ENCODE results near the gene PAPPA2. TPM values are rescaled to one million over a fixed set of nuclear protein-coding genes. Genes with fewer than 3 reads are reported as not detected.

PAPPA2 gene
- total RNA-seq, 1 donor from 2014 or later: 1.6 TPM

DNA sequence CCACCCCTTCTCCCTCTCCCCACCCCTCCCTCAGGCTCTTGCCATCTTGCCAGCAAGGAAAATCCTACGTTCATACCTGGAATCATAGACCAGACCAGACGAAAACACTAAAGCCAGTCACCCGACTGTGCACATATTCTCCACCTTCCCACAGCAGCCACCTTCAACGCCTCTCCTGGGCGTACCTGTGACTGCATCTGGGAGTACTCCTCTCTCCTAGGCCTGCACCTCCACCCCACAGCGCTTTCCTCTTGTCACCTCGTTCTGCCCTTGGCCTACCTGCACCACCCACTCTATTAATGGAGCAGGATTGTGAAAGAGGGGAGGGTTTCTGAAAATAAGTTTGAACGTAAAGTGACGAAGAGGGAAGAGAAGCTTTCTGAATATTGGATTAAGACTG lies 17.8 kb downstream of the PAPPA2 start:
- ATAC-seq (no peak), DNase-seq (ENCODE audit: low spot score) (no peak)
- intact Hi-C loops (cut with DNase I): no loop called here

DNA sequence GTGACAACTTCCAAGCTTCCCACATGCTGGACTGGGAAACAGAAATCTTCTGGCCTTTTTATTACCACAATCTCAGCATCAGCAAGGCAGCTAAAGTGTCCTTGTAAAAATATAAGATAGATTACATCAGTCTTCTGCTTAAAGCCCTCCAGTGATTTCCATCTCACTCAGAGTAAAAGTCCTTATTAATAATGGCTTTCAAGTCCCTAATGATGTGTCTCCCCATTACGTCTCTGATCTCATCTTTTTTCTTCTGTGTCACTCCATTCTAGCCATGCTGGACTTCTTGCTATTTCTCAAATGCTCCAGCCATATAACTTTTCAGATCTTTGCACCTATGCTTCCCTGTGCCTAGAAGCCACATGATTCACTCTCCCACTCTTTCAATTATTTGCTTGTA lies 22.1 kb downstream of the PAPPA2 start:
- no peak for ATAC-seq
- no peak for DNase-seq (ENCODE audit: low spot score)
- intact Hi-C loops (cut with DNase I): no loop called here

DNA sequence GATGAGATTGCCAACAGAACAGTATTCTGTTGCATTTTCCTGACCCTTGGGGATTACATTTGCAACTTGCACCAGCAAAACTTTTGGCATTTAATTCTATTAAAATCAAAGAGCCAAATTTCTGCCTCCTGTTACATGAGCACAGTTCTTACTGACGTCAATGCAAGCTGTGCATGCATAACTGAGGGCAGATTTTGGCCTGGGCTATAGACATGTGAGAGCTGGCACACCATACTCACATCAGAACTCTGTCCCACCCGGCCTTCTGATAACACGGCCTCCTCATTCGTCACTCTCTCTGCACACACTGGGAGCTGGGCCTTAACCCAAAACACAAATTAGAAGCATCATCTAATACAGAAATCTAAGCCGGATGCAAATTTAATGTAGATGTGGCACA lies 31.5 kb downstream of the PAPPA2 start:
- intact Hi-C loops (cut with DNase I): no loop called here
- ATAC-seq: no peak
- no peak for DNase-seq (ENCODE audit: low spot score)

- intact Hi-C loops (cut with DNase I): no loop called here
- DNase-seq (ENCODE audit: low spot score): no peak
- no peak for ATAC-seq
Observed at GRCh38 chr1:176499671-176500070, 36.7 kb downstream of the PAPPA2 start.

- intact Hi-C loops (cut with DNase I): no loop called here
- no peak for ATAC-seq
- DNase-seq (ENCODE audit: low spot score): no peak
Observed at GRCh38 chr1:176501599-176501998, 38.6 kb downstream of the PAPPA2 start.

DNA sequence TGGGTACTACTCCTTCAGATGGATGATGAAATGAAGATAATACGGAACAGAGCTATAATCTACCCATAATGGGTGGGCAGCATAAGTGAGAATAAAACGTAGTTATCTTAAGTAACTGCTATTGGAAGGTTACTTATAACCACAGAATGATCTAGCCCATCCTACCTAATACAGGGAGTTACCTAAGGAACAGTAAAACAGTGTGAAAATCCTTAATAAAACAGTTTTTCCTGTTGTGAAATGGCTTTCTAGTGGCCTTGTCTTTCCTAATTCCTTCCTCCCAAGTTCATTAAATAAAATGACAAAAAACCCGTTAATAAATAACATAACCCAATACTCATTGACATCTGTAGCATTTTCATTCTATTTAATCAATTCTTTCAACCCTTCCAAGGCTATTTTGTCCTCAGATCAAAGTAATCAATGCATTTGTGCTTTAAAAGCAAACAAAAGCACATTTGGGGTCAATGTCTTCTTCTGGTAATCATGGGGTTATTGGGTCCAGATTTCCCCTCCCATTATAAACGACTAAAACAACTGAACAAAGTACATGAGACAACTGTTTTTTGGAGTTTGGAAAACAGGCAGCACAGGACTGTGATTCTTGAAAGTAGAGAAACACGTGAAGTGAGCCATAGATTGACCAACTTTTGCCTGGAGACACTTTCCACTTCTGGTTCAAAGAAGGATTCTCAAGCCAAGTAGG lies 42.0 kb downstream of the PAPPA2 start:
- no peak for DNase-seq (ENCODE audit: low spot score)
- intact Hi-C loops (cut with DNase I): no loop called here
- ATAC-seq: no peak

DNA sequence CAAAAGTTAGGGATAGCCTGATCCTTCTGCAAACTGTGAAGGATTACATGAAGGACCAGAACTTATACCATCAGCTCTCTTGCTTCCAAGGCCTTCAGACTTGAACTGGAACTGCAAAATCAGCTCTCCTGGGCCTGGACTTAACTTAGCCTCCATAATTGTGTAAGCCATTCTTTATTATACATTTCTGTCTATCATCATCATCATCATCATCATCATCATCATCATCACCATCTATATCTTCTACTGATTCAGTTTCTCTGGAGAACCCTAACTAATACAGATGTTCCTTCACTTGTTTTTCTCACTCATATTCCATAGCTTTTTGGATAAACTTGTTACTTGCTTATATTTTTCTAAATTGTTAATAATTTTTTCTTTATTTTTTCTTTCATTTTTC lies 50.0 kb downstream of the PAPPA2 start:
- ATAC-seq (no peak), DNase-seq (ENCODE audit: low spot score) (no peak)
- intact Hi-C loops (cut with DNase I): no loop called here

- intact Hi-C loops (cut with DNase I): no loop called here
- ATAC-seq: no peak
- no peak for DNase-seq (ENCODE audit: low spot score)
Observed at GRCh38 chr1:176515310-176515709, 52.3 kb downstream of the PAPPA2 start.

- intact Hi-C loops (cut with DNase I): no loop called here
- ATAC-seq (no peak), DNase-seq (ENCODE audit: low spot score) (no peak)
Observed at GRCh38 chr1:176517484-176517883, 54.5 kb downstream of the PAPPA2 start.

DNA sequence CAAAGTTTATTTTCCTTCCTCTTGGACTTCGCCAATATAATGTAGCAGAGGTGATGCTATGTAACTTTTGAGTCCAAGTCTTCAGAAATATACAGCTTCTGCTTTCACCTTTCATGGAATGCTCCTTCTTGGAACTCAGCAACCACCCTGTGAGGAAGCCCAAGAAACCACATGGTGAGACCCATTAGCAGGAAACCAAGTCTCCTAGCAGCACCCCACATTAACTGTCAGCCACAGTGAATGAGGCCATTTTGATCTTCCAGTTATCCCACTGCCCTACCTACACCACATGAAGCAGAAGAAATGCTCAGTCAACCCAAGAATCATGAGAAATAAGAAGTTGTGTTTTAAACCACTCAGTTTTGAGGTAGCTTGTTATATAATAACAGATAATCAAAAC lies 58.2 kb downstream of the PAPPA2 start:
- intact Hi-C loops (cut with DNase I): no loop called here
- DNase-seq (ENCODE audit: low spot score): no peak

DNA sequence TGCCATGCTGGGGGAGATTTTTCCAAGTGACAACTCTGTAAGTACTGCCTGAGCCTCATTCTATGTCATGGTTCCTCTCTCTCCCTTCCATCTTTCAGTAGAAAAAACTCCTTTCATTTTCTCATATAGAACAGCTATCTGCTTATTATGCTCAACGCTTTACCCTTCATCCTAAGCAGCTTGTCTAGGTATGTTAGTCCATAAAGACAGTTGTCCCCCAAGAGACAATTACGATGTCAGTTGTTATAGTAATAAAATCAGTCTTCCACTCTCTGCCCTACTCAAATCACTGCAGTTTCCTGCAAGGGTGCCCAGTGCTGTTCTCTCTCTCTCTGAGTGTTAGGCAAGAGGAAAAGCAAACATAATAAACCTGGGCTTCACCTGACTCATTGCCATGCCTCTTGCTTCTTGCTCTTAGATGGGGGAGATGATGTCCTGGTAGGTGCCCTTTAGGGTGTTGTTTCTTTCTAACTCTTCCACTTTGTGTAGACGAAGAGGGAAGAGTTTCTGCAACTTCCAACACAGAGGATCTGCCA lies 59.4 kb downstream of the PAPPA2 start:
- intact Hi-C loops (cut with DNase I): no loop called here
- ATAC-seq (no peak), DNase-seq (ENCODE audit: low spot score) (no peak)

More for the DNA sequence above, 58.2 kb downstream of the PAPPA2 start:
- no peak for ATAC-seq

DNA sequence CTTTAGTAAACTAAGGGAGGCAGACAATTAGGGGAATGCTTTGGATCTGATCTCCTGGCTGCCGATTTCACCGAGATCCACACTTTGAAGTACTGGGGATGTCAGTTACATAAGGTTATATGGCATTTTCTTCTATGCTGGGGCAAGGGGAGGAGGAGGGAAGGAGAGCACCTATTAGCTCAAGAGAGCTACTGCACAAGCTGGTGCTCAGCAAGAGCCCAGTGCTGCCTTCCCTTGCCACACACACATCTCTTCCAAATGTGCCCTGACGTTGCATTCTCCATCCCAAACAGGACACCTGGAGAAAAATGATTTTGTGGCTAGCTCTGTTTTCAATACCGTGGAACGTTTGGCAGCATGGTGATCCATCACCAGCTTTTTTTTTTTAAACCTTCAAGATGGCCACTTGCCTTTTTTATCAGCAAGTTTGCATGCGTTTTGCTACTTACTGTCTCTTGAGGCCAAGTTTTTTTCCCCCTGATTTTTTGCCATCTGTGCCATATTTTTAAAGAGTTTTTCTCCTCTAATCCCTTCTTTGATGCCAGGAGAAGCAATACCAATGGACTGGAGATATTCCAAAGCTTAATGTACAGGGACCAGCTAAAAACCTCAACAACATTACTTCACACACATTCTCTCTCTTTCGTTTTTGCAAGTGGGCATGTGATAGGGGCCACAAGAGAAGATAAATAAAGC lies 66.6 kb downstream of the PAPPA2 start:
- DNase-seq (ENCODE audit: low spot score) (no peak), ATAC-seq (no peak)
- intact Hi-C loops (cut with DNase I): no loop called here

DNA sequence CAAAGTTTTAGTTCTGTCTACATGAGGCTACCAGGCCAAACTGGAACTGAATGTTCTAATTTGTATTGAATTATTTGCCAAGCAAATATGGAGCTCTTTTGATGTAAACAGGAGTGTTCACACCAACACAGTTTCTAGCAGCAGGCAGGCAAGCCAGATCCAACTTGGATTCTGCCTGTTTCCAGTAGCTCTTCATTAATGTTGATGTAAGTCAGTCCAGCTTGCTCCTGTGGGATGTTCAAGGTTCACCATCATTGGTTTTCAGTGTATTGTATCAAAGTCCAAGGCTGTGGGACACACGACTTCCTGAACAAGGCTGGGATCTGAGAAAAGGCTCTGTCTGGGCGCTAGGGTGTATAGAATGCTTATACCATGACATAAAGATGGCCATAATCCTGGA lies 68.1 kb downstream of the PAPPA2 start:
- intact Hi-C loops (cut with DNase I): no loop called here
- ATAC-seq (no peak), DNase-seq (ENCODE audit: low spot score) (no peak)

- no peak for ATAC-seq
- no peak for DNase-seq (ENCODE audit: low spot score)
- intact Hi-C loops (cut with DNase I): no loop called here
Observed at GRCh38 chr1:176531921-176532897, 69.2 kb downstream of the PAPPA2 start.

- no peak for DNase-seq (ENCODE audit: low spot score)
- ATAC-seq: no peak
- intact Hi-C loops (cut with DNase I): no loop called here
Observed at GRCh38 chr1:176533020-176533419, 70.0 kb downstream of the PAPPA2 start.

DNA sequence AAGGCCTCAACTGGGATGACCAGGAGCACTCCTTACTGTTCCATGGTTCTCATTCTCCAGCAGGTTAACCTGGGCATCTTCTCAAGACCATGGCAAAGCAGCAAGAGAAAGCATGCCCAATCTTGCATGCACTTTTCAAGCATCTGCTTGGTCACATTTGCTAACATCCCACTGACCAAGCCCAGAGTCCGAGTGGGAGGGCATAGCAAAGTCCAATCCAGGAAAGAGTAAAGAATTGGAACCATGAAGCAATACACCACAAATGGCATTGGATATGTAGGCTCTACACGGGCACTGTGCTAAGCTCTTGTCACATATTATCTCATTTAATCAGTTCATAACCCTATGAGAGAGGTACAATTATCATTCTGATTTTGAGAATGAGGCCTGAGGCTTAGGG lies 73.6 kb downstream of the PAPPA2 start:
- DNase-seq (ENCODE audit: low spot score) (no peak), ATAC-seq (no peak)
- intact Hi-C loops (cut with DNase I): no loop called here

DNA sequence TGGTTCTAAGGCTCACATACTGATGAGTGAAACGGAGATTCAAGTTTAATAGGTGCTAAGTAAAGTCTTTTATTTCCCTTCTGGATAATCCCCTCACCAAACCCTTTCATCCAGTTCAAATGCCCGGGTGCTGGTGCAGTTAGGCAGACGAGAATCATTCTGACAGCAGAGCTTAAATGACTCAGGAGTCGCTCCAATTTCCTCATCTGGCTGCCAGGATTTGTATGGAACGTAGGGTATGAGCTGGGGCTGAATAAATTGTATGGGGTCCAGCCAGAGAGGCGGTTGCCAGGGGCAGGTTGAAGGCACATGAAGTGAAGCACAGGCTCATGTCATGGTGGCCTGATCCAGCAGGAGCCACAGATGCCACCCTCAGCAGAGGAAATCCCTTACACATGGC lies 76.0 kb downstream of the PAPPA2 start:
- intact Hi-C loops (cut with DNase I): no loop called here
- DNase-seq (ENCODE audit: low spot score) (no peak), ATAC-seq (no peak)

DNA sequence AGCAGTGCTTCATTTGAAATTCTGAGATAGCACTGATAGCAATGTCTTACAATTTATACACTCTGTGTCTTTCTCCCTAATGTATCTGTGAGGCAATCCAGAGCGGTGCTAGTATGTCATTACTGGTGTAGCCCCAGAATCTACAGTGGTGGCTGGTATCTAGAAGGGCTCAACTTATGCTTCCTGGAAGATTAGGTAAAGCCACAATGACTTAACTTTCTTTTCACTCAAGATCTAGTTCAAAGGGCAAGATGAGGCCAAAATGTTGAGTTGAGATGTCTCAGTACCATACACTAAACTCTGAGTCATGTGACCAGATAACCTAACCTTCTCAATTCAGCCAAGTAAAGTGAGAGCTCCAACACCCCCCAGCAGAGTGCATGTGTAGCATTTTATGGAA lies 77.5 kb downstream of the PAPPA2 start:
- ATAC-seq: no peak
- DNase-seq (ENCODE audit: low spot score): no peak
- intact Hi-C loops (cut with DNase I): no loop called here

DNA sequence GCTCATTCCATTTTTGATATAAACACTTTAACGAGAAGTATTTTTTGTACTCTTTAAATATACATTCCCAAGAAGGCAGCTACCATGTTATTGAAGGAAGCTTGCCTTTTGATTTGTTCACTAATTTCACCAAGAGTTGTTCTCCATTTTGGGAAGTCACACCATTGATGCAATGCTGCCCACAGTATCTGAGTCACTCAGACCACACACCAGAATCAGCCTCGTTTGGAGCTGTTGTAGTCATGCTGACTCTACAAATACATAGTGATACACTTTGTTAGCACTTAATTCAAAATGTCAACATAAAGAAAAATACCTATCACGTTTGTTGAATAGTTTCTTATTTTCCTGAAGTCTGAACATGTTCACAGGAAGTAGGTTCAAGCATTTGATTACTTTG lies 78.7 kb downstream of the PAPPA2 start:
- DNase-seq (ENCODE audit: low spot score) (no peak), ATAC-seq (no peak)
- intact Hi-C loops (cut with DNase I): no loop called here

GRCh38 chr1:176542352-176542751 lies 79.4 kb downstream of the PAPPA2 start:
- DNase-seq (ENCODE audit: low spot score): no peak
- no peak for ATAC-seq
- intact Hi-C loops (cut with DNase I): no loop called here
